Inferior parietal cortex (tissue), 1 donor: ENCODE results near the gene CD164.
"Not testable (repeated sequence)": the region's sequence is repeated elsewhere in the genome, so short reads cannot be mapped to it uniquely, and the experiment has no call there.

Experiments used
- DNase-seq: peaks from one replicate; pipeline ENCODE4 v3.0.0-alpha.2; 2016; ENCODE audit errors: extremely low spot score

The CD164 gene

GRCh38 chr6:109374326-109374892 is 7.9 kb downstream of the CD164 start:
- DNase-seq, result no peak

DNA sequence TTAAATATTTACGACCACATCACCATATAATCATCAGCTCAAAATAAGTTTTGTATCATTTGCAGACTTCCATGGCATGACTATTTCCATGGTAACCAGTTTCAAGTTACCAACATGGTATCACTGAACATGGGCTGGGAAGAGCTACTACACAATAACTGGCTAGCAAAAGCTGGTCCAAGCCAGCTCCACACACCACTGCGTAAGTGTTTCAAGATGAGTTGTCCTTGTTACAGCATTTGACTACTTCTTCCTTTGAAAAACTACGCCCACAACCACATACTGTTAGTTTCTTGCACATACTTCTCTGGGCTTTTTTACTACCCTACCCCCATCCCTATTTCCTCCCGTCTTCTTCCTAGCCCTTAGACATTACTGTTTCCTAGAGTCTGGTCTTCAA is 8.5 kb downstream of the CD164 start:
- no peak for DNase-seq

DNA sequence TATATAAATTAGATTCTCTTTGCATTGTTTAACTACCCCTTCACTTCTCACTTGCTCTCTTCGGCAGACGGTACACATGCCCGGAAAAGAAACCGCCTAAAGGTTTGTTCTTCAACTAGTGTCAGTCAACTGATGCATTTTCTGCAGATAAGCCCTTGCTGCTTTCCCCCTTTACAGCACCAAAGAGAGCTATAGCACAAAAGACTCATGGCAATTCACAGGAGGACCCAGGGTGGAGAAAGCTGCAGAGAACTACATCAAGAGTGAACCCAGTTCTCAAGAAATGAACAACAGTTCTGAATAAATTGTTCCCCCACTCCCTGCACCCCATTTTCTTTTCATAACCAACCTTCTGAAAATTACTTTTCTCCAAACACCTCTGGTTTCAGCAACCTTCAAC is 8.9 kb downstream of the CD164 start:
- no peak for DNase-seq

- DNase-seq, result no peak
Measured at GRCh38 chr6:109372130-109372529, 10.1 kb downstream of the CD164 start.

DNA sequence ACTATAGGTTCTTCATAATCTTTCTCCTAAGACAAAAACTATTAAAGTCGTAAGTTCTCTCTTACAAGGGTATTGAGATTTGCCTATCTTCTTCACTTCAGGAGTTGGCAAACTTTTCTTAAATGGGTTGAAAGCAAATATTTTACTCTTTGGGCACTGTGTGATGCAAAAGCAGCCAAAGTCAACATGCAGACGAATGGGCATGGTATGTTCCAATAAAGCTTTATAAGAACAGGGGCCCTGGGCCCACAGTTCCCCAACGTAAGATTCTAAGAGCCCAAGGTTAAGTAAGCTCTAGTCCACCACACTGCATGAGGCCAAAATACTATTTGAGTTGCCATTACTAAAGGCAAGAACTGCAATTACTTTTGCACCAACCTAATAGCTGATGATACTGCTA is 11.5 kb downstream of the CD164 start:
- no peak for DNase-seq

DNA sequence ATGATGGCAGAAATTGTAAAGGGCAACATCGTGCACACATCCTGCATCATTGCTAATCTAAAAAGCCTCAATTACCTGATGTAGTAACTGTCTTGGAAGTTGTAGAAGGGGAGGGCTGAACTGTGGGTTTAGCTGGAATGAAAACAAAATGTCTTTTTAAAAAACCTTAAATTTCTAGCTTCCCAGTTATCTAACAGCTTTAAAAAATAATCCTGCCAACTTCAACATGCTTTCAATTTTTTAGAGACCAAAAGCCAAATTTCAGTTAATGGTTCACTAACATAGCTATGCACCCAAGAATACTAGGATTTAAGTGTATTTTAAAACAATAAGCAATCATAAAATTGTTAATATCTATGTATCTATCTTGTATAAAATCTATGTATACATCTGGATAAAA is 11.9 kb downstream of the CD164 start:
- no peak for DNase-seq

- no peak for DNase-seq
Measured at GRCh38 chr6:109369728-109370127, 12.5 kb downstream of the CD164 start.

DNA sequence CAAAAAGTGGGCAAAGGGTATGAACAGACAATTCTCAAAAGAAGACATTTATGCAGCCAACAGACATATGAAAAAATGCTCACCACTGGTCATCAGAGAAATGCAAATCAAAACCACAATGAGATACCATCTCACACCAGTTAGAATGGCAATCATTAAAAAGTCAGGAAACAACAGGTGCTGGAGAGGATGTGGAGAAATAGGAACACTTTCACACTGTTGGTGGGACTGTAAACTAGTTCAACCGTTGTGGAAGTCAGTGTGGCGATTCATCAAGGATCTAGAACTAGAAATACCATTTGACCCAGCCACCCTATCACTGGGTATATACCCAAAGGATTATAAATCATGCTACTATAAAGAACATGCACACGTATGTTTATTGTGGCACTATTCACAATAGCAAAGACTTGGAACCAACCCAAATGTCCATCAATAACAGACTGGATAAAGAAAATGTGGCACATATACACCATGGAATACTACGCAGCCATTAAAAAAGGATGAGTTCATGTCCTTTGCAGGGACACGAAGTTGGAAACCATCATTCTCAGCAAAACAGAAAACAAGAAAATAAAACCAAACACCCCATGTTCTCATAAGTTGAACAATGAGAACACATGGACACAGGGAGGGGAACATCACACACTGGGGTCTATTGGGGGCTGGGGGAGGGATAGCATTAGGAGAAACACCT is 17.7 kb downstream of the CD164 start:
- DNase-seq, result not testable (repeated sequence)

DNA sequence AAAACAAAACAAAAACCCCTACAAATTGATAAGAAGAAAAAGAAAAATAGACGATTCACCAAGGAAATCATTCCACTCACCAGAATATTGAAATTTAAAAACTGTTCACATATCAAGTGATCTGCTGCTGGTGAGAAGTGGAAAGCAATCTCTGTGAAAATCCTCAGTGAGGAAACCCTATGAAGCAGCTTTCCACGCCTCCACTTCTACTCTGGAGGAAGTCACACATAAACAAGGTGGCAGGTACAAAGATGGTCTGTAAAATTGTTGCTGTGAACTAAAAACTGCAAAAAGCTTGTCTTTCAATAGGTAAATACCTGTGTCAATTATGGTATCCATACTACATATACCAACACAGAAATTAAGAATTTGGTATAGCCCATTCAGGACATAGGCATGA is 18.5 kb downstream of the CD164 start:
- DNase-seq, result no peak

GRCh38 chr6:109362102-109362884 is 20.0 kb downstream of the CD164 start:
- DNase-seq, result no peak

DNA sequence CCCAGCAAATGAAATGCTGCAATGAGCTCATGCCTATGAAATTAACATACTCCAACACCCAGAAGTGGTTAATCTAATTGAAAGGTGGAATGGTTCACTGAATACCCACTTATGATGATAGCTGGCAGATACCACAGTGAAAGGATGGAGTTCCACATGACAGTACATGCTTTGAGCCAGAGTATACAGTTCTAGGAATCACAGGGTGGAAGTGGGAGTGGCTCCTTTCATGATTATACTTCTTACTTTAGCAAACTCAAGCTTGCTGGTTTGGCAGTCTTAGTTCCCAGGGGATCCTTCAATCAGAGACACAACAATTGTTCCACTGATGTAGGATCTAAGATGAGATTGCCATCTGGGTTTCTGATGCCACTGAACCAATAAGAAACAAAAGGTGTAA is 21.5 kb downstream of the CD164 start:
- DNase-seq, result no peak

DNA sequence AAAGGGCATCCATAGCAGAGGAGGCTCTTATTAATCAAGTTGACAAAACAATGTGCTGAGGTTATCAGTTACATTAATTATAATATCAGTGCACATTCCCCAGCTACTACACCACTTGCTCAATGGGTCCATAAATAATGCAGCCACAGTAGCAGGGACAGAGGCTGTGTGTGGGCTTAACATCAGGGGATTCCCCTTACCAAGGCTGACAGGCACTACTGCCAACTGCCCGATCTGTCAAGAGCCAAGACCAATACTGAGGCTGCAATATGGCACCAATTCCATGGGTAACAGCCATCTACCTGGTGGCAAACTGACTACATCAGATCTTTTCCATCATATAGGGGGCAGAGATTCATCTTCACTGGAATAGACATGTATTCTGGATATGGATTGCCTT is 22.0 kb downstream of the CD164 start:
- no peak for DNase-seq

DNA sequence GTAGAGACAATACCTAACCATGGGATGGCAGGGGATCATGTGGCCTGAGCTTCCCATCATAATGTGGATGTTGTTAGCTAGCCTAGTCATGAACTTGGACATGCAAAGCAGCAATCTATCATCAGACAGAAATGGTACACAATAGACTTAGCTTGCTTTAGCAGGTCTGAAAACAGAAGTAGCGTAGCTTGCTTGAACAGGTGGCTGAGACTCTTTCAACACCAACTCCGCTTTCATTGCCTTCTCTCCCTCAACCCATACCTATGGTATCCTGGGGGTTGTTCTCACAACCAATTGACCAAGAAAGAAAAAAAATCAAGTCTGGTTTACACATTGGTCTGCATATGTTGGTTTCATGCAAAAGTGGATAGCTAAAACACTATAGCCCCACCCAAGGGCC is 23.0 kb downstream of the CD164 start:
- no peak for DNase-seq

GRCh38 chr6:109358204-109358603 is 24.1 kb downstream of the CD164 start:
- no peak for DNase-seq

GRCh38 chr6:109356237-109356636 is 26.0 kb downstream of the CD164 start:
- no peak for DNase-seq

GRCh38 chr6:109351231-109352130 is 30.8 kb downstream of the CD164 start:
- DNase-seq, result no peak

DNA sequence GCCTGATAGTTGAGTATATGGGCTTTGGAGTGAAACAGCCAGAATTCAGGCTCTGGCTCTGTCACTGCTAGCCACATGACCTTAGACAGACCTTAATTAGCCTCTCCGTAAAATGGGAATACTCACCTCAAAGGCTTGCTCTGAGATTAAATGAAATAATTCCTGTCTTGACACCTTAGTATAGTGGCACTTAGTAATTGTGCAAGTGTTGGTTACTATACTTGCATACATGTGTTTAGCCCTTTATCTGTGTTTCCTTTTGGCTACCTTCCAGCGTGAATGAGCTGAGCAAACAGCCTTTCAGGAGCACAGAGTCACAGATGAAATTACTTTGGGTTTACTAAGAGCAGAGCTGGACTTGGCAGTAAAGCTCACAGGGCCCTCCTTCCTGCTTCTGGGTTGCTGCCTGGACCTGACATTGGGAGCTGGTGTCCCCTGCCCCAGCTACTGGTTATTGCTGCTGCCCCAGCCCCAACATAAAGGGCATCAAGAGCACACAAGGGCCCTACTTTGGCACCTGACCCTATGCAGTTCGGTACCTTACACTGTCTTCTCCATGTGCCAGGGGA is 32.8 kb downstream of the CD164 start:
- no peak for DNase-seq

DNA sequence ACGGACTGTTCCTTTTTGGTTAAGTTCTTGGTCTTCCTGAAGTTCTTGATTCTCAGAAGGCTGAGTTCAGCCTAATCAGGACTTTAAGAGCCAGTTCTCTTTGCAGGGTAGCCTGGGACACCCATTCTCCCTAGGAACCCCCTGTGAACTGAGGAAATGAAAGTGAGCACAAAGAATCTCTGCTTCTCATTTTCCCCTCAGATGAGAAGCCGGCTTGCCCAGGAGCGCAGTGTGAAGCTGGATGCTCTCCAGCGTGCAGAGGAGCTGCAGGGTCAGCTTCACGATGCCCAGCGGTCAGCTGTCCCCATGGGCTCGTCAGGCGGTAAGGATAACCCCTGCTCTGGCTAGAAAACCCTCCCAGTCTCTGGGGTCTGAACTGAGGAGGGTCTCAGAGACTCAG is 34.0 kb downstream of the CD164 start:
- no peak for DNase-seq

GRCh38 chr6:109347779-109348178 is 34.5 kb downstream of the CD164 start:
- no peak for DNase-seq

GRCh38 chr6:109345986-109346385 is 36.3 kb downstream of the CD164 start:
- DNase-seq, result no peak

GRCh38 chr6:109344226-109344625 is 38.0 kb downstream of the CD164 start:
- no peak for DNase-seq

DNA sequence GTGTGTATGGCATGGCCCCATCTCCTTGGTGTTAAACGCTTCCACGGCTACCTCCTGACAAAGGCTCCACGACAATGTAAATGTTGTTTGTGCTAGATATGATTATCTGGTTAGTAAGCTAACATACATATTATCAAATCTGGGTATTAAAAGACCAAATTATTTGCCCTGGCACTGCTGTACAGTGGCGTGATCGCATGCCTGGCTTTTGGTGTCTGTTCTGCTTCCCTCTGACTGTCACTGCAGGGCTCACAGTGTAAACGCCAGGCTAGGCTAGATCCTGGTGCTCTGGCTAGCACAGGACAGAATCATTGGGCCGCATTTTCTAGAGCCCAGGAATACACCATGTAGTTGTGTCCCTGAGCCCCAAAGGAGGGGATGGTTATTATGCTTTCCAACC is 38.7 kb downstream of the CD164 start:
- no peak for DNase-seq
